GM21825 (cell line): Measurements from ENCODE around the gene POLR2L.

ENCODE experiments used
- ATAC-seq: cut with Tn5 transposase; IDR thresholded peaks from one replicate; pipeline ENCODE4 v1.9.1; 2021; ENCODE audit warnings: mild to moderate bottlenecking, moderate library complexity; ENCODE audit not compliant: unreplicated experiment

POLR2L gene

GRCh38 chr11:855796-856195 is 13.5 kb upstream of the POLR2L start:
- no peak for ATAC-seq

GRCh38 chr11:855330-855674 is 13.0 kb upstream of the POLR2L start:
- no peak for ATAC-seq

GRCh38 chr11:854601-855329 is 12.4 kb upstream of the POLR2L start:
- ATAC-seq = no peak

GRCh38 chr11:853682-854448 is 11.5 kb upstream of the POLR2L start:
- ATAC-seq = no peak

GRCh38 chr11:852762-853161 is 10.4 kb upstream of the POLR2L start:
- ATAC-seq = no peak

- no peak for ATAC-seq
Measured at GRCh38 chr11:850775-851763, 8.7 kb upstream of the POLR2L start.

GRCh38 chr11:849951-850774 is 7.8 kb upstream of the POLR2L start:
- no peak for ATAC-seq

- no peak for ATAC-seq
Measured at GRCh38 chr11:849104-849824, 6.9 kb upstream of the POLR2L start.

- ATAC-seq = no peak
Measured at GRCh38 chr11:848380-848931, 6.1 kb upstream of the POLR2L start.

GRCh38 chr11:847876-848275 is 5.5 kb upstream of the POLR2L start:
- no peak for ATAC-seq

- no peak for ATAC-seq
Measured at GRCh38 chr11:846496-847098, 4.3 kb upstream of the POLR2L start.

GRCh38 chr11:845872-846495 is 3.7 kb upstream of the POLR2L start:
- ATAC-seq = no peak

GRCh38 chr11:844693-845644 is 2.6 kb upstream of the POLR2L start:
- ATAC-seq = no peak

- ATAC-seq = no peak
Measured at GRCh38 chr11:843818-844692, 1.7 kb upstream of the POLR2L start.

- no peak for ATAC-seq
Measured at GRCh38 chr11:843086-843734, 881 bp upstream of the POLR2L start.

GRCh38 chr11:841981-842369 is 354 bp downstream of the POLR2L start:
- ATAC-seq = peak; percentile 13
